ENCODE data around the gene UBE2R2.

DNA sequence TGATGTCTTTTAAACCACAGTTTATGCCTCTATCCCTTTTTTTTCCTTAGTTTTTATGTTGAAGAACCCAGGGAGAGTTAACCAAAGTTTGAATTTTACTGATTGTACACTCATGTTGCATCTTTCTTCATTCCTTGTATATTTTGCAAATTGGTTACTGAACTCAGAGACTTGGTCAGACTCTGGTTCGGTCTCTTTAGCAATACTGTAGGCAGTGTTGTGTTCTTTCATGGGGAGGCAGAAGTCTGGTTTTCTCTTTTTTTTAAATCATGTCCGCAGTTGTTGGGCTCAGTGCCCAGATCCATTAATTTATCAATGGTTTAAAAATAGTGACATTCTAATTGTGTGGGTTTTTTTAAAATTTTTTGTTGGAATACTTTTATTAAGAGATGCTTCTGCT is 23.4 kb downstream of the UBE2R2 start:
- TF ChIP-seq SMC3 (IDR thresholded peaks at IDR 0.05; ENCODE audit: low read depth, low read length) = no peak
- no peak for TF ChIP-seq FOS (IDR thresholded peaks at IDR 0.05; ENCODE audit: low read depth, low read length)
- no peak for TF ChIP-seq RFX5 (IDR thresholded peaks at IDR 0.05; ENCODE audit: low read depth, low read length)
- TF ChIP-seq, protein P1, sequence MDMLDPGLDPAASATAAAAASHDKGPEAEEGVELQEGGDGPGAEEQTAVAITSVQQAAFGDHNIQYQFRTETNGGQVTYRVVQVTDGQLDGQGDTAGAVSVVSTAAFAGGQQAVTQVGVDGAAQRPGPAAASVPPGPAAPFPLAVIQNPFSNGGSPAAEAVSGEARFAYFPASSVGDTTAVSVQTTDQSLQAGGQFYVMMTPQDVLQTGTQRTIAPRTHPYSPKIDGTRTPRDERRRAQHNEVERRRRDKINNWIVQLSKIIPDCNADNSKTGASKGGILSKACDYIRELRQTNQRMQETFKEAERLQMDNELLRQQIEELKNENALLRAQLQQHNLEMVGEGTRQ (IDR thresholded peaks at IDR 0.05; ENCODE audit: low read depth, low read length) = no peak
- TF ChIP-seq, protein P2, sequence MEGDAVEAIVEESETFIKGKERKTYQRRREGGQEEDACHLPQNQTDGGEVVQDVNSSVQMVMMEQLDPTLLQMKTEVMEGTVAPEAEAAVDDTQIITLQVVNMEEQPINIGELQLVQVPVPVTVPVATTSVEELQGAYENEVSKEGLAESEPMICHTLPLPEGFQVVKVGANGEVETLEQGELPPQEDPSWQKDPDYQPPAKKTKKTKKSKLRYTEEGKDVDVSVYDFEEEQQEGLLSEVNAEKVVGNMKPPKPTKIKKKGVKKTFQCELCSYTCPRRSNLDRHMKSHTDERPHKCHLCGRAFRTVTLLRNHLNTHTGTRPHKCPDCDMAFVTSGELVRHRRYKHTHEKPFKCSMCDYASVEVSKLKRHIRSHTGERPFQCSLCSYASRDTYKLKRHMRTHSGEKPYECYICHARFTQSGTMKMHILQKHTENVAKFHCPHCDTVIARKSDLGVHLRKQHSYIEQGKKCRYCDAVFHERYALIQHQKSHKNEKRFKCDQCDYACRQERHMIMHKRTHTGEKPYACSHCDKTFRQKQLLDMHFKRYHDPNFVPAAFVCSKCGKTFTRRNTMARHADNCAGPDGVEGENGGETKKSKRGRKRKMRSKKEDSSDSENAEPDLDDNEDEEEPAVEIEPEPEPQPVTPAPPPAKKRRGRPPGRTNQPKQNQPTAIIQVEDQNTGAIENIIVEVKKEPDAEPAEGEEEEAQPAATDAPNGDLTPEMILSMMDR (conservative IDR thresholded peaks at IDR 0.05; ENCODE audit: low read depth, low read length) = no peak
- TF ChIP-seq MAZ (IDR thresholded peaks at IDR 0.05; ENCODE audit: borderline replicate concordance, low read depth, low read length) = no peak
- no peak for TF ChIP-seq POLR2A (IDR thresholded peaks at IDR 0.05; ENCODE audit: low read depth, low read length)
- no peak for TF ChIP-seq CEBPB (IDR thresholded peaks at IDR 0.05; ENCODE audit: low read depth, low read length)
- TF ChIP-seq BHLHE40 (IDR thresholded peaks at IDR 0.05; ENCODE audit: low read depth, low read length) = no peak
